GM12892 (cell line): ENCODE results near the gene RALY.

Experiments
- POLR2A ChIP-seq: IDR thresholded peaks from 2 replicates; pipeline ENCODE4 v1.6.1; 2011; ENCODE audit warnings: low read depth, low read length, control low read depth
- POLR2AphosphoS5 ChIP-seq: IDR thresholded peaks from 2 replicates; pipeline ENCODE4 v1.6.1; 2011; ENCODE audit warnings: low read depth, low read length, control low read depth

- TF ChIP-seq POLR2AphosphoS5 (no peak), POLR2A (no peak)
Measured at GRCh38 chr20:33954504-33954903, 39.2 kb upstream of the RALY start.
